Adrenal gland (tissue), 5 donors: ENCODE measurements around the gene ACER1.

ENCODE experiments used
- CTCF ChIP-seq, 6 experiments: fragments of 450-650 bp in 4 of 6; fragments of 200-600 bp in 2 of 6; sonication (generic) in 1 of 6; IDR thresholded peaks; 1 replicate in 5 of 6; 2 replicates in 1 of 6; pipeline versions ENCODE4 v1.5.1 to v1.8.0; 2016 to 2021; ENCODE audit warnings: antibody characterized with exemption in 6 of 6, mild to moderate bottlenecking in 2 of 6, moderate library complexity in 1 of 6
- POLR2A ChIP-seq, 2 donors: fragments of 450-650 bp; IDR thresholded peaks; one replicate each; pipeline ENCODE4 v1.6.1; 2017; ENCODE audit warnings: antibody characterized with exemption in 2 of 2, mild to moderate bottlenecking in 2 of 2, moderate library complexity in 1 of 2
- donor health status: DM: no; HTN: no; CAD: no.

DNA sequence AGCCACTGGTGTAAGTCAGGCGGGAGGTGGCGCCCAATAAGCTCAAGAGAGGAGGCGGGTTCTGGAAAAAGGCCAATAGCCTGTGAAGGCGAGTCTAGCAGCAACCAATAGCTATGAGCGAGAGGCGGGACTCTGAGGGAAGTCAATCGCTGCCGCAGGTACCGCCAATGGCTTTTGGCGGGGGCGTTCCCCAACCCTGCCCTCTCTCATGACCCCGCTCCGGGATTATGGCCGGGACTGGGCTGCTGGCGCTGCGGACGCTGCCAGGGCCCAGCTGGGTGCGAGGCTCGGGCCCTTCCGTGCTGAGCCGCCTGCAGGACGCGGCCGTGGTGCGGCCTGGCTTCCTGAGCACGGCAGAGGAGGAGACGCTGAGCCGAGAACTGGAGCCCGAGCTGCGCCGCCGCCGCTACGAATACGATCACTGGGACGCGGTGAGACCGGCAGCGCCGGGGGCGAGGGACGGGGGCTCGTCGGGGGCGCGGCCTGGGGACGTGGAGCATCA is 39.2 kb upstream of the ACER1 start, which contains the start of gene ALKBH7:
- TF ChIP-seq CTCF (IDR thresholded peaks at IDR 0.05) = no peak
- TF ChIP-seq POLR2A (IDR thresholded peaks at IDR 0.05) = peak; percentile 65 to 76
